Fibroblast of the aortic adventitia (primary cell): Measurements from ENCODE around the gene SYP. TPM values are rescaled to one million over a fixed set of nuclear protein-coding genes. Genes with fewer than 3 reads are reported as not detected.

ENCODE experiments used
- DNase-seq: peaks from one replicate; pipeline ENCODE4 v3.0.0-alpha.2; 2010; ENCODE audit warnings: low read depth
- H3K4me3 ChIP-seq: 2 replicates; pipeline ENCODE4 v1.5.1; 2011; ENCODE audit warnings: low read depth, mild to moderate bottlenecking, control low read depth, low read length, moderate library complexity
- CTCF ChIP-seq: IDR thresholded peaks from 2 replicates; pipeline ENCODE4 v1.5.1; 2011; ENCODE audit warnings: mild to moderate bottlenecking, low read length, control low read depth, inconsistent platforms; ENCODE audit not compliant: insufficient read depth
- total RNA-seq: library from RNA; depleted of rRNA; stranded (reverse); fragments of >200 nt; gene quantifications from 2 replicates; pipeline ENCODE4 v1.2.3, GENCODE V29; 2012; ENCODE audit warnings: low replicate concordance

The SYP gene
- total RNA-seq, 1 donor, result 0.18 TPM

GRCh38 chrX:49232525-49232924 lies 32.5 kb upstream of the SYP start:
- TF ChIP-seq CTCF, result no peak
- no peak for DNase-seq
- no peak overlapping the region for H3K4me3 ChIP-seq

- H3K4me3 ChIP-seq, result no peak overlapping the region
- no peak for TF ChIP-seq CTCF
- no peak for DNase-seq
Measured at GRCh38 chrX:49231333-49232000, 31.5 kb upstream of the SYP start.

GRCh38 chrX:49230500-49231232 lies 30.7 kb upstream of the SYP start:
- no peak for DNase-seq
- no peak overlapping the region for H3K4me3 ChIP-seq
- TF ChIP-seq CTCF, result no peak

- TF ChIP-seq CTCF, result no peak
- H3K4me3 ChIP-seq, result no peak overlapping the region
- DNase-seq, result no peak
Measured at GRCh38 chrX:49228185-49228584, 28.2 kb upstream of the SYP start.

GRCh38 chrX:49227726-49228125 lies 27.7 kb upstream of the SYP start:
- no peak for DNase-seq
- no peak for TF ChIP-seq CTCF

GRCh38 chrX:49226946-49227345 lies 27.0 kb upstream of the SYP start:
- no peak for DNase-seq
- no peak for TF ChIP-seq CTCF
- no peak overlapping the region for H3K4me3 ChIP-seq

More at GRCh38 chrX:49227726-49228125, 27.7 kb upstream of the SYP start:
- H3K4me3 ChIP-seq, result no peak overlapping the region
